Activated naive CD8-positive, alpha-beta T cell (primary cell): ENCODE data around the gene HABP4.

Experiments used
- H3K27ac Mint-ChIP-seq: one replicate; pipeline ENCODE4 v1.8.0; 2021; ENCODE audit warnings: mixed read lengths
- H3K27me3 Mint-ChIP-seq: one replicate; pipeline ENCODE4 v1.8.0; 2021; ENCODE audit warnings: mixed read lengths
- H3K36me3 Mint-ChIP-seq: one replicate; pipeline ENCODE4 v1.8.0; 2021; ENCODE audit warnings: mixed read lengths
- H3K4me1 Mint-ChIP-seq: one replicate; pipeline ENCODE4 v1.8.0; 2021; ENCODE audit warnings: low read depth, mixed read lengths
- H3K4me3 Mint-ChIP-seq: one replicate; pipeline ENCODE4 v1.8.0; 2021; ENCODE audit warnings: mild to moderate bottlenecking, mixed read lengths
- H3K9me3 Mint-ChIP-seq: one replicate; pipeline ENCODE4 v1.8.0; 2021; ENCODE audit warnings: low read depth, mixed read lengths

HABP4 gene

GRCh38 chr9:96450613-96451528 lies 902 bp downstream of the HABP4 start:
- Mint-ChIP-seq H3K4me3 (peak overlapping the region; percentile 94), H3K36me3 (no peaks in the 10 kb centered on the region), H3K27me3 (no peaks in the 10 kb centered on the region), H3K9me3 (no peaks in the 10 kb centered on the region), H3K27ac (peak overlapping the region; percentile 81), H3K4me1 (peaks cover 28% of the 10 kb centered on the region)

- H3K36me3 Mint-ChIP-seq: peaks cover 2% of the 10 kb centered on the region
- no peak overlapping the region for H3K4me3 Mint-ChIP-seq
- H3K27ac Mint-ChIP-seq: peak overlapping the region; percentile 0
- H3K9me3 Mint-ChIP-seq: no peaks in the 10 kb centered on the region
- peaks cover 28% of the 10 kb centered on the region for H3K4me1 Mint-ChIP-seq
- no peaks in the 10 kb centered on the region for H3K27me3 Mint-ChIP-seq
Observed at GRCh38 chr9:96453625-96454024, 3.7 kb downstream of the HABP4 start.

DNA sequence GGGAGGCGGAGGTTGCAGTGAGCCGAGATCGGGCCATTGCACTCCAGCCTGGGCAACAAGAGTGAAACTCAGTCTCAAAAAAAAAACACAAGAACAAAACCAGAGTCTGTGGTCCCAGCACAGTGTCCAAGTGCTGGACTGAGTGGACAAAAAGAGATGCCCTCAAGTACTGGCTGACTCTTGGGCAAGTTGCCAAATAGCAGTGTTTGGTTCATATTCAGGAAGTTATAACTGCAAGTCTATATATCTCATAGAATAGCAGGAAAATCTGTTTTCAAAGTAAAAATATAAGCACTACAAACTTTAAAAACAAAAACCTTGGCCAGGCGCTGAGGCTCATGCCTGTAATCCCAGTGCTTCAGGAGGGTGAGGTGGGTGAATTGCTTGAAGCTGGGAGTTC lies 7.3 kb downstream of the HABP4 start:
- Mint-ChIP-seq H3K9me3 (no peaks in the 10 kb centered on the region), H3K36me3 (peaks cover 8% of the 10 kb centered on the region), H3K27me3 (no peaks in the 10 kb centered on the region), H3K4me1 (peaks cover 15% of the 10 kb centered on the region), H3K27ac (no peak overlapping the region), H3K4me3 (no peak overlapping the region)

DNA sequence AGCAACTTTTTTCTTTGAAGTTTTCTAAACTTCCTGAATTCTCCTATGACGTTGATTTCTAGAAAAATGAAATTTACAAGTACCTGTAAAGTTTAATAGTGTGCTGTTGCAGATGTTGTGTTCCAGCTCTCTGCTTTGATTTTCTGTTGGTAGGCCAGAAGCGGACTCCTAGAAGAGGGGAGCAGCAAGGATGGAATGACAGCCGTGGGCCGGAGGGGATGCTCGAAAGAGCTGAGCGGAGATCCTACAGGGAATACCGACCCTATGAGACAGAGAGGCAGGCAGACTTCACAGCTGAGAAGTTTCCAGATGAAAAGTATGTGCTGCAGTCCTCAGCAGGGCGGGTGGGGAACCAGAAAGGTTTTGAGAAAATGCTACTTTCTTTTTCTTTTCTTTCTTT lies 8.3 kb downstream of the HABP4 start:
- Mint-ChIP-seq H3K36me3 (peaks cover 8% of the 10 kb centered on the region), H3K27me3 (no peaks in the 10 kb centered on the region), H3K4me3 (no peak overlapping the region), H3K4me1 (peaks cover 11% of the 10 kb centered on the region), H3K27ac (no peak overlapping the region), H3K9me3 (no peaks in the 10 kb centered on the region)

- Mint-ChIP-seq H3K4me3 (no peak overlapping the region), H3K4me1 (peaks cover 4% of the 10 kb centered on the region), H3K27me3 (no peaks in the 10 kb centered on the region), H3K36me3 (peaks cover 8% of the 10 kb centered on the region), H3K9me3 (no peaks in the 10 kb centered on the region), H3K27ac (no peak overlapping the region)
Observed at GRCh38 chr9:96459268-96460007, 9.5 kb downstream of the HABP4 start.

DNA sequence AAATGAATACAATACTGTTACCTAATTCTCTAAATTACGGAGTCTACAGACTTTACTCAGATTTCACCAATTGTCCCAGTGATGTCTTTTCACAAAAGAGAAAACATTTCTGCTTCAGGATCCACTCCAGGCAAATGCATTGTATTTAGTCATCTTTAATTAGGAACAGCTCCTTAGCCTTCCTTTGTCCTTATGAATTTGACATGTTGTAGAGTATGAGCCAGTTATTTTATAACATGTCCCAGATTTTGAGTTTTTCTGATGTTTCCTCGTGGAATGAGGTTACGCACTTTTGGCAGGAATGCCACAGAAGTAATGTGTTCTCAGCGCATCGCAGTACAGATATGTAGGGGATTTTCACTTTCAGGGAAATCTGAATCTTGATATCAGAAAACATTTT lies 10.5 kb downstream of the HABP4 start:
- Mint-ChIP-seq H3K4me1 (peaks cover 4% of the 10 kb centered on the region), H3K36me3 (peaks cover 9% of the 10 kb centered on the region), H3K27me3 (no peaks in the 10 kb centered on the region), H3K4me3 (no peak overlapping the region), H3K9me3 (no peaks in the 10 kb centered on the region), H3K27ac (no peak overlapping the region)

- H3K9me3 Mint-ChIP-seq: no peaks in the 10 kb centered on the region
- H3K36me3 Mint-ChIP-seq: peaks cover 12% of the 10 kb centered on the region
- H3K4me3 Mint-ChIP-seq: no peak overlapping the region
- no peak overlapping the region for H3K27ac Mint-ChIP-seq
- no peaks in the 10 kb centered on the region for H3K27me3 Mint-ChIP-seq
- H3K4me1 Mint-ChIP-seq: peaks cover 4% of the 10 kb centered on the region
Observed at GRCh38 chr9:96460882-96461281, 10.9 kb downstream of the HABP4 start.

DNA sequence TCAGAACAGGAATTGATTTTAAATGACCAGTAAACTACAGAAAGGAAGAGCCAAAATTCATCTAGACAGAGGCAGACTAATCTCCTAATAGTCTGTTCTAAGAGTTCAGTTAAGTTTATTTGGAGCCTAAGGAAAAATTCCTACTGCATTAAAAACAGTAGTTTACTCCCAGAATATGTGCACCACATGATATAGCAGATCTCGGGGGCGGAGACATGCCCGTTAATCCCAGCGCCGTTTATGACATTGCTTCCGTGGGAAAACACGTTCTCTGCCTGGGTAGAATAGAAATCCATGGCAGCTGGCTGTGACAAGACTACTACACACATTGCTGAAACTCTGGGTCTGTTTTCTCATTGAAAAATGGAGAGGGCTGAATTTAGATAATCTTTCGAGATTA lies 11.4 kb downstream of the HABP4 start:
- H3K9me3 Mint-ChIP-seq: no peaks in the 10 kb centered on the region
- H3K27ac Mint-ChIP-seq: no peak overlapping the region
- H3K36me3 Mint-ChIP-seq: peaks cover 12% of the 10 kb centered on the region
- peaks cover 4% of the 10 kb centered on the region for H3K4me1 Mint-ChIP-seq
- H3K4me3 Mint-ChIP-seq: no peak overlapping the region
- no peaks in the 10 kb centered on the region for H3K27me3 Mint-ChIP-seq

- H3K9me3 Mint-ChIP-seq: no peaks in the 10 kb centered on the region
- H3K27me3 Mint-ChIP-seq: no peaks in the 10 kb centered on the region
- H3K36me3 Mint-ChIP-seq: peaks cover 12% of the 10 kb centered on the region
- H3K4me3 Mint-ChIP-seq: no peak overlapping the region
- H3K27ac Mint-ChIP-seq: no peak overlapping the region
- peaks cover 4% of the 10 kb centered on the region for H3K4me1 Mint-ChIP-seq
Observed at GRCh38 chr9:96462541-96462940, 12.6 kb downstream of the HABP4 start.

DNA sequence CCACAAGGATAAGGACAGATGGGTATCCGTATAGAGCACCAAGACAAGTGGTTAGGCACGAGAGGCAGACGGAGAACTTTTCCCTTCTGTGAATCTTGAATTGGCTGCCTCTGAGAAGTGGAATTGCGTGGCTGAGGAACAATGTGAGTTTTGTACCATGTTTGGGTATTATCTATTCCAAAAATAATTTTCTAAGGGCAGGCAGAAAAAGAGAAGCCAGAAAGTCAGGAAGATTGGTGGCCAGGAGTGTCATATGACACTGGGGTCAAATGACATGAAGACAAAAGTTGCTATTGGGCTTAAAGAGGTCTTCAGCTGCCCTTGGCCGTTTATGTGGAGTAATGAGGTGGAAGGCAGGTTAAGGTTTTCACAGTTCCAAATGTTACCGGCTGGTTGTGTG lies 14.5 kb downstream of the HABP4 start:
- Mint-ChIP-seq H3K4me1 (peaks cover 2% of the 10 kb centered on the region), H3K27ac (no peak overlapping the region), H3K27me3 (no peaks in the 10 kb centered on the region), H3K9me3 (no peaks in the 10 kb centered on the region), H3K4me3 (no peak overlapping the region), H3K36me3 (peaks cover 4% of the 10 kb centered on the region)

- no peak overlapping the region for H3K27ac Mint-ChIP-seq
- peaks cover 7% of the 10 kb centered on the region for H3K36me3 Mint-ChIP-seq
- H3K9me3 Mint-ChIP-seq: no peaks in the 10 kb centered on the region
- H3K4me1 Mint-ChIP-seq: no peaks in the 10 kb centered on the region
- H3K4me3 Mint-ChIP-seq: no peak overlapping the region
- H3K27me3 Mint-ChIP-seq: no peaks in the 10 kb centered on the region
Observed at GRCh38 chr9:96467784-96468183, 17.8 kb downstream of the HABP4 start.

DNA sequence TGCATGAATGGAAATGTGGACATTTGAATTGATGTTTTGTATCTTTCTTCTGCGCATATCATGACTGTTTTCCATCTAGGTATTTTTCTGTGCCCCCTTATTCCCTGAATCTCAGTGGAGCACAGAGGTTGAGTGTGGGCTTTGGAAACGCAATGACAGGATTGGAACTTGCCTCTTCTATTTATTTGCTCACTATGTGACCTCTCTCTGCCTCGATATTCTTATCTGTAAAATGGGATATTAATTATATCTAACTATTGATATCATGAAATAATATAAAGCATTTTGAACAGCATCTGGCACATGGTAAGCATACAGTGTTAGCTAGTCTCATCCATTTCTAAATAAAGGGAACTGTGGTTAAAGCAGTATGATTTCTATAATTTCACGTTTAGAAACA lies 26.0 kb downstream of the HABP4 start:
- H3K4me1 Mint-ChIP-seq: peaks cover 7% of the 10 kb centered on the region
- peaks cover 9% of the 10 kb centered on the region for H3K36me3 Mint-ChIP-seq
- H3K27ac Mint-ChIP-seq: no peak overlapping the region
- no peaks in the 10 kb centered on the region for H3K27me3 Mint-ChIP-seq
- H3K9me3 Mint-ChIP-seq: no peaks in the 10 kb centered on the region
- H3K4me3 Mint-ChIP-seq: no peak overlapping the region

GRCh38 chr9:96476591-96476990 lies 26.6 kb downstream of the HABP4 start:
- no peak overlapping the region for H3K27ac Mint-ChIP-seq
- no peak overlapping the region for H3K4me3 Mint-ChIP-seq
- H3K4me1 Mint-ChIP-seq: peaks cover 7% of the 10 kb centered on the region
- H3K27me3 Mint-ChIP-seq: no peaks in the 10 kb centered on the region
- H3K36me3 Mint-ChIP-seq: peaks cover 6% of the 10 kb centered on the region
- H3K9me3 Mint-ChIP-seq: no peaks in the 10 kb centered on the region

- Mint-ChIP-seq H3K36me3 (peaks cover 9% of the 10 kb centered on the region), H3K27me3 (no peaks in the 10 kb centered on the region), H3K4me3 (no peak overlapping the region), H3K9me3 (no peaks in the 10 kb centered on the region), H3K4me1 (peaks cover 7% of the 10 kb centered on the region), H3K27ac (no peak overlapping the region)
Observed at GRCh38 chr9:96478829-96479371, 28.9 kb downstream of the HABP4 start.

GRCh38 chr9:96480736-96481135 lies 30.8 kb downstream of the HABP4 start:
- peaks cover 7% of the 10 kb centered on the region for H3K4me1 Mint-ChIP-seq
- peaks cover 14% of the 10 kb centered on the region for H3K36me3 Mint-ChIP-seq
- H3K4me3 Mint-ChIP-seq: no peak overlapping the region
- no peaks in the 10 kb centered on the region for H3K9me3 Mint-ChIP-seq
- no peaks in the 10 kb centered on the region for H3K27me3 Mint-ChIP-seq
- H3K27ac Mint-ChIP-seq: no peak overlapping the region
